ENCODE results near the gene AK8.

The AK8 gene

GRCh38 chr9:132702254-132702653, 175.8 kb downstream of the AK8 start:
- Histone ChIP-seq H3K9ac (ENCODE audit: low read length) (no peak overlapping the region), H3K4me3 (ENCODE audit: low read depth, low read length, poor library complexity, severe bottlenecking) (no peak overlapping the region), H3K79me2 (ENCODE audit: insufficient read depth, low read length) (no peaks in the 10 kb centered on the region), H3K4me2 (ENCODE audit: low read length) (no peak overlapping the region), H3K9me3 (ENCODE audit: low read length) (peaks cover 11% of the 10 kb centered on the region), H3F3A (ENCODE audit: insufficient read depth, low read length) (no peaks in the 10 kb centered on the region), H3K27me3 (ENCODE audit: insufficient read depth, low read length) (no peaks in the 10 kb centered on the region), H3K4me1 (ENCODE audit: insufficient read depth, low read length, severe bottlenecking) (no peaks in the 10 kb centered on the region), H4K20me1 (ENCODE audit: insufficient read depth, low read length) (no peaks in the 10 kb centered on the region), H3K9me2 (ENCODE audit: low read depth, low read length) (no peaks in the 10 kb centered on the region), H3K27ac (ENCODE audit: low read depth, low read length, poor library complexity, severe bottlenecking) (no peak overlapping the region), H2AFZ (ENCODE audit: low read length) (no peak overlapping the region), H3K36me3 (ENCODE audit: insufficient read depth, low read length) (no peaks in the 10 kb centered on the region)
- TF ChIP-seq EZH2 (IDR thresholded peaks at IDR 0.05; ENCODE audit: borderline replicate concordance, low read length) (no peak), CTCF (IDR thresholded peaks at IDR 0.05; ENCODE audit: low read length) (no peak)

GRCh38 chr9:132699956-132700355, 178.1 kb downstream of the AK8 start:
- Histone ChIP-seq H4K20me1 (ENCODE audit: insufficient read depth, low read length) (no peaks in the 10 kb centered on the region), H3K79me2 (ENCODE audit: insufficient read depth, low read length) (no peaks in the 10 kb centered on the region), H3K36me3 (ENCODE audit: insufficient read depth, low read length) (no peaks in the 10 kb centered on the region), H3K9me2 (ENCODE audit: low read depth, low read length) (no peaks in the 10 kb centered on the region), H3K27me3 (ENCODE audit: insufficient read depth, low read length) (no peaks in the 10 kb centered on the region), H3F3A (ENCODE audit: insufficient read depth, low read length) (no peaks in the 10 kb centered on the region), H3K9me3 (ENCODE audit: low read length) (peaks cover 11% of the 10 kb centered on the region), H3K4me2 (ENCODE audit: low read length) (no peak overlapping the region), H3K27ac (ENCODE audit: low read depth, low read length, poor library complexity, severe bottlenecking) (no peak overlapping the region), H3K4me1 (ENCODE audit: insufficient read depth, low read length, severe bottlenecking) (no peaks in the 10 kb centered on the region), H2AFZ (ENCODE audit: low read length) (no peak overlapping the region), H3K9ac (ENCODE audit: low read length) (no peak overlapping the region), H3K4me3 (ENCODE audit: low read depth, low read length, poor library complexity, severe bottlenecking) (no peak overlapping the region)
- no peak for TF ChIP-seq CTCF (IDR thresholded peaks at IDR 0.05; ENCODE audit: low read length)
- no peak for TF ChIP-seq EZH2 (IDR thresholded peaks at IDR 0.05; ENCODE audit: borderline replicate concordance, low read length)

- no peaks in the 10 kb centered on the region for H3K27me3 ChIP-seq (ENCODE audit: insufficient read depth, low read length)
- H3K9me3 ChIP-seq (ENCODE audit: low read length), result peaks cover 11% of the 10 kb centered on the region
- no peak overlapping the region for H3K4me3 ChIP-seq (ENCODE audit: low read depth, low read length, poor library complexity, severe bottlenecking)
- no peaks in the 10 kb centered on the region for H4K20me1 ChIP-seq (ENCODE audit: insufficient read depth, low read length)
- no peak overlapping the region for H3K27ac ChIP-seq (ENCODE audit: low read depth, low read length, poor library complexity, severe bottlenecking)
- no peak overlapping the region for H3K9ac ChIP-seq (ENCODE audit: low read length)
- no peaks in the 10 kb centered on the region for H3K9me2 ChIP-seq (ENCODE audit: low read depth, low read length)
- TF ChIP-seq EZH2 (IDR thresholded peaks at IDR 0.05; ENCODE audit: borderline replicate concordance, low read length), result no peak
- TF ChIP-seq CTCF (IDR thresholded peaks at IDR 0.05; ENCODE audit: low read length), result no peak
- no peaks in the 10 kb centered on the region for H3K36me3 ChIP-seq (ENCODE audit: insufficient read depth, low read length)
- no peak overlapping the region for H3K4me2 ChIP-seq (ENCODE audit: low read length)
- no peaks in the 10 kb centered on the region for H3K4me1 ChIP-seq (ENCODE audit: insufficient read depth, low read length, severe bottlenecking)
- no peaks in the 10 kb centered on the region for H3K79me2 ChIP-seq (ENCODE audit: insufficient read depth, low read length)
- H2AFZ ChIP-seq (ENCODE audit: low read length), result no peak overlapping the region
- no peaks in the 10 kb centered on the region for H3F3A ChIP-seq (ENCODE audit: insufficient read depth, low read length)
These were observed 179.1 kb downstream of the AK8 start for GRCh38 chr9:132698989-132699388.

Measured in OCI-LY1 (cell line).